Dermis lymphatic vessel endothelial cell (primary cell): ENCODE measurements around the gene OR52E8. TPM values are rescaled to one million over a fixed set of nuclear protein-coding genes. Genes with fewer than 3 reads are reported as not detected.

Experiments
- total RNA-seq: library from RNA; depleted of rRNA; stranded (reverse); fragments of >200 nt; gene quantifications from 2 replicates; pipeline ENCODE4 v1.2.1, GENCODE V29; 2014

The OR52E8 gene
- total RNA-seq: not detected in 2 replicates

GRCh38 chr11:5857590-5857989, at the start of gene OR52E8:
Gene OR52E8, minus strand, starts transcription at chr11:5857690. Its CDS starts 0 bp downstream, at chr11:5857690.

GRCh38 chr11:5892908-5893307, 35.4 kb upstream of the OR52E8 start, which contains the start of gene OR52E5:
Gene OR52E5, plus strand, starts transcription at chr11:5893208. Its CDS starts 7,569 bp downstream, at chr11:5900777.

GRCh38 chr11:5880329-5880728, 22.8 kb upstream of the OR52E8 start, which contains the start of gene OR52E4:
Gene OR52E4, plus strand, starts transcription at chr11:5880629. Its CDS starts 3,664 bp downstream, at chr11:5884293.

GRCh38 chr11:5841797-5842196, 15.7 kb downstream of the OR52E8 start, which contains the start of gene OR52E6:
Gene OR52E6, minus strand, starts transcription at chr11:5841897. Its CDS starts 0 bp downstream, at chr11:5841897.

GRCh38 chr11:5808500-5809121, 48.9 kb downstream of the OR52E8 start, which contains the start of gene OR52N2:
Gene OR52N2, plus strand, starts transcription at chr11:5808924. Its CDS starts 11,412 bp downstream, at chr11:5820336.

Other genes starting within 250 kb of the OR52E8 start
- 8.3 and 12.1 TPM in 2 replicates for gene TRIM34, start 232.7 kb downstream of the OR52E8 start, total RNA-seq
- gene TRIM5, start 172.6 kb downstream of the OR52E8 start, total RNA-seq: 54.8 and 60.8 TPM in 2 replicates
- gene TRIM22, start 167.9 kb downstream of the OR52E8 start, total RNA-seq: 30.5 and 46.6 TPM in 2 replicates
- gene OR56B1, start 121.2 kb downstream of the OR52E8 start, total RNA-seq: not detected in 2 replicates
- not detected in 2 replicates for gene OR52N4, start 103.4 kb downstream of the OR52E8 start, total RNA-seq
- gene OR52N5, start 74.3 kb downstream of the OR52E8 start, total RNA-seq: not detected in 2 replicates
- gene OR52N1, start 66.4 kb downstream of the OR52E8 start, total RNA-seq: not detected in 2 replicates
- gene OR52N2, start 48.8 kb downstream of the OR52E8 start, total RNA-seq: not detected in 2 replicates
- gene OR52E6, start 15.8 kb downstream of the OR52E8 start, total RNA-seq: not detected in 2 replicates
- not detected in 2 replicates for gene OR52E4, start 22.9 kb upstream of the OR52E8 start, total RNA-seq
- gene OR52E5, start 35.5 kb upstream of the OR52E8 start, total RNA-seq: not detected in 2 replicates
- gene OR56A3, start 84.6 kb upstream of the OR52E8 start, total RNA-seq: not detected in 2 replicates
- not detected in 2 replicates for gene OR56A5, start 110.8 kb upstream of the OR52E8 start, total RNA-seq
- not detected in 2 replicates for gene OR52L1, start 129.3 kb upstream of the OR52E8 start, total RNA-seq
- not detected in 2 replicates for gene OR56A4, start 149.3 kb upstream of the OR52E8 start, total RNA-seq
- not detected in 2 replicates for gene OR56A1, start 173.1 kb upstream of the OR52E8 start, total RNA-seq
- not detected in 2 replicates for gene OR56B4, start 250.0 kb upstream of the OR52E8 start, total RNA-seq